Central memory CD8-positive, alpha-beta T cell (primary cell): ENCODE measurements around the gene MFSD6L.

ENCODE experiments used
- ATAC-seq: fragments of 150-1000 bp; cut with Tn5 transposase; replicated peaks from 2 replicates; pipeline ENCODE4 v1.10.0; 2022; ENCODE audit warnings: mild to moderate bottlenecking, moderate FRiP score, moderate number of reproducible peaks; ENCODE audit not compliant: poor library complexity, severe bottlenecking; ENCODE audit errors: extremely low read depth
- DNase-seq, 2 donors: peaks; one replicate each; pipeline ENCODE4 v3.0.0; 2021; ENCODE audit warnings: low spot score in 2 of 2
- H3K27ac Mint-ChIP-seq: one replicate; pipeline ENCODE4 v1.8.0; 2022; ENCODE audit warnings: low read depth, mild to moderate bottlenecking, moderate library complexity, mixed read lengths
- H3K27me3 Mint-ChIP-seq: one replicate; pipeline ENCODE4 v1.8.0; 2022; ENCODE audit warnings: mixed read lengths
- H3K36me3 Mint-ChIP-seq: one replicate; pipeline ENCODE4 v1.8.0; 2022; ENCODE audit warnings: mild to moderate bottlenecking, moderate library complexity, mixed read lengths; ENCODE audit not compliant: insufficient read depth
- H3K4me1 Mint-ChIP-seq: one replicate; pipeline ENCODE4 v1.8.0; 2022; ENCODE audit warnings: mixed read lengths
- H3K4me3 Mint-ChIP-seq: one replicate; pipeline ENCODE4 v1.8.0; 2022; ENCODE audit warnings: mild to moderate bottlenecking, moderate library complexity, mixed read lengths
- H3K9me3 Mint-ChIP-seq: one replicate; pipeline ENCODE4 v1.8.0; 2022; ENCODE audit warnings: mixed read lengths

Gene MFSD6L

DNA sequence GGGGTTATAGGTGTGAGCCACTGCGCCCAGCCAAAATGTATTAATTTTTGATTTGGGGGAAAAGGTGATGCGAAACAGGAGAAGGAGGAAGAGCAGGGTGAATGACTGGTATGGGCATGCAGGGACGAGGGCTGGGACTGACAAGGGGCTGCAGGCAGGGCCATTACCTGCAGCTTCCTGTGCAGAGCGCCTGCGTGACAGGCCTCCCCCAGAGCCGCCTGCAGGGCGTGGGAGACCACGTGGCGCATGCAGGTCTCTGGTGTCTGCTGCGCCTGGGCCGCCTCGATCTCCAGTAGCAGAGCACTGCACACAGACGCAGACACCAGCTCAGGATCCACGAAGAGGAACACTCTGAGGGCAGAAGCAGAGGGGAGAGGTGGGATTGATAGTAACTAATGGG, 35.9 kb upstream of the MFSD6L start:
- DNase-seq (no peak), ATAC-seq (no peak)
- H3K9me3 Mint-ChIP-seq: no peaks in the 10 kb centered on the region
- no peaks in the 10 kb centered on the region for H3K4me1 Mint-ChIP-seq
- H3K4me3 Mint-ChIP-seq: no peak overlapping the region
- H3K36me3 Mint-ChIP-seq: peaks cover 6% of the 10 kb centered on the region
- H3K27me3 Mint-ChIP-seq: no peaks in the 10 kb centered on the region
- H3K27ac Mint-ChIP-seq: no peak overlapping the region

DNA sequence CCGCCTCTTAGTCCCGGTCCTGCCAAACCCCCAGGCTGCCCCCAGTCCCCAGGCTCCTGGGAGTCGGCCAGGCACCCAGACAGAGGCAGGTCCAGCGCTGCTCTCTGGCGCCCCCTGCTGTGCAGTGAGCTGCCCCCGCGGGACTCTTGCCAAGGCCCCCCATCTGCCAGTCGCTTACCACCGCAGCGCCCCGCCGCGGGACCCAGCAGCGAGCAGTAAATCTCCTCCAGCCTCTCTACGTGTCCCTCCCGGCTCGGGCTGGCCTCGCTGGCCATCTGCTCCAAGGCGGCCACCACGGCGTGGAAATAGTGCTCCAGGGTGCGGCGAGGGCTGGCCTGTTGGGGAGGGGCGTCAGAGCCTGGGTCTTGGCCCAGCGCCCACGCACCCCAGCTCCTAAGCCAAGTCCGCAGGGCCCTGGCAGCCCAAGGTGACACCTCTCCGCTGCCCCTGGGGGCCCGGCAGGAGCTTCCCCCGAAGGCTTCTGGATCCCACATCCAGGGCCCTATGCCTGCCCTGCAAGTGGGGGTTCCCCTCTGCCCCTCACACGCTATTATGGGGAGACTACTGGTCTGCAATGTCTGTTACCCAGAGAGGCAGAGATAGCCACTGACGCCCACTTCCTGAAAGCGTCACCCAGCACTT, 33.7 kb upstream of the MFSD6L start:
- peaks cover 4% of the 10 kb centered on the region for H3K36me3 Mint-ChIP-seq
- DNase-seq: no peak
- no peaks in the 10 kb centered on the region for H3K4me1 Mint-ChIP-seq
- no peak for ATAC-seq
- H3K27ac Mint-ChIP-seq: no peak overlapping the region
- H3K27me3 Mint-ChIP-seq: no peaks in the 10 kb centered on the region
- H3K9me3 Mint-ChIP-seq: no peaks in the 10 kb centered on the region
- H3K4me3 Mint-ChIP-seq: no peak overlapping the region

- Mint-ChIP-seq H3K4me1 (no peaks in the 10 kb centered on the region), H3K9me3 (no peaks in the 10 kb centered on the region), H3K4me3 (no peak overlapping the region), H3K36me3 (peaks cover 4% of the 10 kb centered on the region), H3K27me3 (no peaks in the 10 kb centered on the region), H3K27ac (no peak overlapping the region)
- DNase-seq: no peak
- ATAC-seq: no peak
Measured at GRCh38 chr17:8831234-8831849, 32.2 kb upstream of the MFSD6L start.

- H3K4me1 Mint-ChIP-seq: no peaks in the 10 kb centered on the region
- no peak for ATAC-seq
- H3K27ac Mint-ChIP-seq: no peak overlapping the region
- H3K4me3 Mint-ChIP-seq: no peak overlapping the region
- H3K9me3 Mint-ChIP-seq: no peaks in the 10 kb centered on the region
- DNase-seq: no peak
- peaks cover 4% of the 10 kb centered on the region for H3K36me3 Mint-ChIP-seq
- H3K27me3 Mint-ChIP-seq: no peaks in the 10 kb centered on the region
Measured at GRCh38 chr17:8830141-8830540, 31.0 kb upstream of the MFSD6L start.

- Mint-ChIP-seq H3K27me3 (no peaks in the 10 kb centered on the region), H3K4me3 (no peak overlapping the region), H3K4me1 (no peaks in the 10 kb centered on the region), H3K9me3 (no peaks in the 10 kb centered on the region), H3K36me3 (peaks cover 4% of the 10 kb centered on the region), H3K27ac (no peak overlapping the region)
- ATAC-seq: no peak
- no peak for DNase-seq
Measured at GRCh38 chr17:8829036-8829941, 30.1 kb upstream of the MFSD6L start.

DNA sequence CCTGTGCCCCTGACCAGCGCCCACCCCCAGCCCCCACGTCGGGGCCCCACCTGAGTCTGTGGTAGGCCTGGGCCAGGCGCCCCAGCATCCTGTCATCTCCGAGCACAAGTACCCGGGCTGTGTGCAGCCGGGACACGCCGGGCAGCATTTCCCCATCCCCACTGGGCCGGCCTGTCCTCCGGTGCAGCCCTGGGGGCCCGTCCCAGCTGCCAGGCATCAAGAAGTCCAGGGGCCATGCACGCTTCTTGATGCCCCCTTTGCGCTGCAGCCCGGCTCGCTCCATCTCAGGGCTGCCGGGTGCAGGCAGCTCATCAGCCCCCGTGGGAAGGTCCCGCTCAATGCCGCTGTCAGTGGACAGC, 29.3 kb upstream of the MFSD6L start:
- ATAC-seq (no peak), DNase-seq (no peak)
- no peak overlapping the region for H3K27ac Mint-ChIP-seq
- no peaks in the 10 kb centered on the region for H3K27me3 Mint-ChIP-seq
- no peaks in the 10 kb centered on the region for H3K4me1 Mint-ChIP-seq
- H3K9me3 Mint-ChIP-seq: no peaks in the 10 kb centered on the region
- H3K36me3 Mint-ChIP-seq: no peaks in the 10 kb centered on the region
- no peak overlapping the region for H3K4me3 Mint-ChIP-seq

DNA sequence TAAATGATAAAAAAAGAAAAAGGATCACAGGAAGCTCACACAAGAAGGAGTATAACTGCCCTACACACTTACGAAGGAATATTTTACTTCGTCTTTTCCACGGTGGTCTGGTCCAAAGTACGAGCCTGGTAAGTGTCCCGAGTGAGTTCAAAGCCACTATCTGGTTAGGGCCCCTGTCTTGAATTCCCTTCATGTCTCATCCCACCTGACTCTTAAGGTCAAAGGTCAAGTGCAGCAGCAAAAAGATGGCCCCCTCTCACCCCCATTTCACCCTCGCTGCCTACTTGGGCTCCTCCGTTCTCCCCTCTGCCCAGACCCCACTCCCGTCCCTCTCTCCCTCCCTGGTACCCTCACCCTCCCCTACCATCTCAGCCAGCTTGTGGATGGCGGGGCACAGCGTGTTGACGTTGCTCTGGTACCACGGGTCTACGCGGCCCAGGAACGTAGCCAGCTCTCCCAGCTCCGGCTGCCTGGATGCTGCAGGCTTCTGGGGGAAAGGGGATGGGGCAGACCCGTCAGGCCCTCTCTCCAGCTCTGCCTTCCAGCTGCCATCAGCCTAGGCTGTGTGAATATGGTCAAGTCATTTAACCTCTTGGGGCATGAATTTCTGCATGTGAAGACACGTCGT, 27.8 kb upstream of the MFSD6L start:
- Mint-ChIP-seq H3K36me3 (no peaks in the 10 kb centered on the region), H3K27ac (no peak overlapping the region), H3K4me1 (no peaks in the 10 kb centered on the region), H3K9me3 (no peaks in the 10 kb centered on the region), H3K27me3 (peaks cover 13% of the 10 kb centered on the region), H3K4me3 (no peak overlapping the region)
- DNase-seq (no peak), ATAC-seq (no peak)

GRCh38 chr17:8825802-8826201, 26.6 kb upstream of the MFSD6L start:
- DNase-seq: no peak
- no peaks in the 10 kb centered on the region for H3K36me3 Mint-ChIP-seq
- H3K27me3 Mint-ChIP-seq: peaks cover 19% of the 10 kb centered on the region
- H3K27ac Mint-ChIP-seq: no peak overlapping the region
- ATAC-seq: no peak
- H3K4me1 Mint-ChIP-seq: no peaks in the 10 kb centered on the region
- H3K4me3 Mint-ChIP-seq: no peak overlapping the region
- no peaks in the 10 kb centered on the region for H3K9me3 Mint-ChIP-seq

DNA sequence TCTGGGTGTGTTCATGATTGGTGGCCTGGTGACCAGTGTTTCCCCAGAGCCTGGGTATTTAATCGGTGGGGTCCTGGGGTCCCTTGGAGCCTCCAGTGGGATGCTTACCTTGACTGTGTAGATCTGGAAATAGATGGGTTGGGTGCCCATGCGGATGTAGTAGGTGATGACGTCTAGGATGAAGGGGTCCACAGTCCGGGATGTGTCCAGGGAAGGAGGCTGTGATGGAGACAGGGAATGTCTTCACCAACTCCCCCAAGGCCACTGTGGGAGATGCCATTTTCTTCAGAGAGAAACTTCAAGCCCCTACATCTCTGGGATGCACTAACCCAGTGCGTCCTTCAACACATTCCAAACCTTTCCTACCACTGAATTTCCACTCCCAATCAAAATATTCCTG, 24.1 kb upstream of the MFSD6L start:
- Mint-ChIP-seq H3K27ac (no peak overlapping the region), H3K36me3 (no peaks in the 10 kb centered on the region), H3K9me3 (no peaks in the 10 kb centered on the region), H3K4me3 (no peak overlapping the region), H3K4me1 (no peaks in the 10 kb centered on the region), H3K27me3 (peaks cover 19% of the 10 kb centered on the region)
- no peak for DNase-seq
- ATAC-seq: no peak

- H3K36me3 Mint-ChIP-seq: no peaks in the 10 kb centered on the region
- H3K4me1 Mint-ChIP-seq: no peaks in the 10 kb centered on the region
- DNase-seq (no peak), ATAC-seq (no peak)
- no peaks in the 10 kb centered on the region for H3K9me3 Mint-ChIP-seq
- H3K4me3 Mint-ChIP-seq: no peak overlapping the region
- H3K27ac Mint-ChIP-seq: no peak overlapping the region
- peaks cover 19% of the 10 kb centered on the region for H3K27me3 Mint-ChIP-seq
Measured at GRCh38 chr17:8822401-8823035, 23.4 kb upstream of the MFSD6L start.

- H3K27ac Mint-ChIP-seq: no peak overlapping the region
- peaks cover 19% of the 10 kb centered on the region for H3K27me3 Mint-ChIP-seq
- ATAC-seq (no peak), DNase-seq (no peak)
- H3K4me1 Mint-ChIP-seq: no peaks in the 10 kb centered on the region
- no peaks in the 10 kb centered on the region for H3K9me3 Mint-ChIP-seq
- no peak overlapping the region for H3K4me3 Mint-ChIP-seq
- H3K36me3 Mint-ChIP-seq: no peaks in the 10 kb centered on the region
Measured at GRCh38 chr17:8821446-8822105, 22.4 kb upstream of the MFSD6L start.
